HFFc6 (cell line): ENCODE results near the gene CYB561D1. TPM values are rescaled to one million over a fixed set of nuclear protein-coding genes. Genes with fewer than 3 reads are reported as not detected.

Experiments used
- DNase-seq: peaks from one replicate; pipeline ENCODE4 v3.0.0-alpha.2; 2018
- H3K27ac Mint-ChIP-seq: 2 replicates; pipeline ENCODE4 v1.8.0; 2020; ENCODE audit warnings: mild to moderate bottlenecking, mixed read lengths
- H3K27me3 Mint-ChIP-seq: 2 replicates; pipeline ENCODE4 v1.8.0; 2021; ENCODE audit warnings: mild to moderate bottlenecking, moderate library complexity, mixed read lengths; ENCODE audit not compliant: insufficient read depth
- H3K36me3 Mint-ChIP-seq: 2 replicates; pipeline ENCODE4 v1.8.0; 2021; ENCODE audit warnings: low read depth, mixed read lengths
- H3K4me1 Mint-ChIP-seq: 2 replicates; pipeline ENCODE4 v1.8.0; 2020; ENCODE audit warnings: low read depth, mixed read lengths
- H3K4me3 Mint-ChIP-seq: 2 replicates; pipeline ENCODE4 v1.8.0; 2020; ENCODE audit warnings: mild to moderate bottlenecking, moderate library complexity, mixed read lengths
- H3K9me3 Mint-ChIP-seq: 2 replicates; pipeline ENCODE4 v1.8.0; 2020; ENCODE audit warnings: mild to moderate bottlenecking, mixed read lengths
- total RNA-seq, 6 experiments: library from RNA; stranded (reverse); fragmentation: NEBNext Ultra II Directional; extraction: Animal tissue kit (Norgen Biotek cat#: 25700); gene quantifications; 2 replicates in 1 of 6; 3 replicates in 5 of 6; pipeline ENCODE4 v1.2.3, GENCODE V29; 2021
- TF ChIP-seq, protein P1 (sequence below): fragments of 200-600 bp; sonication (generic); IDR thresholded peaks from 2 replicates; pipeline ENCODE4 v1.5.0; 2021; ENCODE audit warnings: antibody characterized with exemption, mild to moderate bottlenecking

The CYB561D1 gene
- total RNA-seq, 6 experiments from 2014 or later, result 7.2 to 10.3 (median 8.1) TPM

DNA sequence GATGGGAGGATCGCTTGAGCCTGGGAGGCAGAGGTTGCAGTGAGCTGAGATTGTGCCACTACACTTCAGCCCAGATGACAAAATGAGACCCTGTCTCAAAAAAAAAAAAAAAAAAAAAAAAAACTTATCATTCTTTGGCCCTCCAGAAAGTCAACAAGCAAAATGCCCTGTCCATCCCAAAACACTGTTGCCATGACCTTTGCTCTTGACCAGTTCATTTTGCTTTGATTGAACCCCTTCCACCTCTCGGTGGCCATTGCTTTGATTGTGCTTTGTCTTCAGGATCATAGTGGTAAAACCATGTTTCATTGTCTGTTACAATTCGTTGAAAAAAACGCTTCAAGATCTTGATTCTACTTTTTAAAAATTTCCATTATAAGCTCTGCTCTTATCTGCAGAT is 36.1 kb upstream of the CYB561D1 start:
- no peak overlapping the region for H3K4me3 Mint-ChIP-seq
- no peak overlapping the region for H3K27ac Mint-ChIP-seq
- H3K27me3 Mint-ChIP-seq, result peaks cover 9% of the 10 kb centered on the region

DNA sequence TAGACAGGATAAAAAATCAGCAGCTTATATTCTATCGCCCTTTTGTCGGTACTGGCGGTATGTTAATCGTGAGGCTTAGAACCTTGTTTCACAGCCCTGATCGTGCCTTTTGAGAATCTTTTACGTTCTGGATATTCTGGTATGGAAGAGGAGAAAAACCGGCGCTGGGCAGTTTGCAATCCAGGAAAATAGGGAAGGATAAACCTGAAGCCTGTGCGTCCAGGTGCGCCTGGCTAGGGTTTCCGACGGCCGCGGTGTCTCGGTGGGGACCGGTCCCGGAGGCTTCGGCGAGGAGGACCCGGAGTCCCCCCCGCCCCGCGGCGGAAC is 27.8 kb upstream of the CYB561D1 start:
- Mint-ChIP-seq H3K27me3 (peaks cover 3% of the 10 kb centered on the region), H3K4me1 (peaks cover 29% of the 10 kb centered on the region), H3K36me3 (no peaks in the 10 kb centered on the region), H3K27ac (no peak overlapping the region; the same call in 1 of the 2 replicates), H3K4me3 (peak overlapping the region; percentile 85), H3K9me3 (no peaks in the 10 kb centered on the region)
- TF ChIP-seq, protein P1, sequence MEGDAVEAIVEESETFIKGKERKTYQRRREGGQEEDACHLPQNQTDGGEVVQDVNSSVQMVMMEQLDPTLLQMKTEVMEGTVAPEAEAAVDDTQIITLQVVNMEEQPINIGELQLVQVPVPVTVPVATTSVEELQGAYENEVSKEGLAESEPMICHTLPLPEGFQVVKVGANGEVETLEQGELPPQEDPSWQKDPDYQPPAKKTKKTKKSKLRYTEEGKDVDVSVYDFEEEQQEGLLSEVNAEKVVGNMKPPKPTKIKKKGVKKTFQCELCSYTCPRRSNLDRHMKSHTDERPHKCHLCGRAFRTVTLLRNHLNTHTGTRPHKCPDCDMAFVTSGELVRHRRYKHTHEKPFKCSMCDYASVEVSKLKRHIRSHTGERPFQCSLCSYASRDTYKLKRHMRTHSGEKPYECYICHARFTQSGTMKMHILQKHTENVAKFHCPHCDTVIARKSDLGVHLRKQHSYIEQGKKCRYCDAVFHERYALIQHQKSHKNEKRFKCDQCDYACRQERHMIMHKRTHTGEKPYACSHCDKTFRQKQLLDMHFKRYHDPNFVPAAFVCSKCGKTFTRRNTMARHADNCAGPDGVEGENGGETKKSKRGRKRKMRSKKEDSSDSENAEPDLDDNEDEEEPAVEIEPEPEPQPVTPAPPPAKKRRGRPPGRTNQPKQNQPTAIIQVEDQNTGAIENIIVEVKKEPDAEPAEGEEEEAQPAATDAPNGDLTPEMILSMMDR, result no peak
- DNase-seq, result no peak

More for the DNA sequence above, 36.1 kb upstream of the CYB561D1 start:
- peaks cover 8% of the 10 kb centered on the region; the same call in 1 of the 2 replicates for H3K4me1 Mint-ChIP-seq
- peaks cover 16% of the 10 kb centered on the region for H3K9me3 Mint-ChIP-seq
- TF ChIP-seq, protein P1, result no peak
- peaks cover 13% of the 10 kb centered on the region for H3K36me3 Mint-ChIP-seq
- DNase-seq, result no peak

DNA sequence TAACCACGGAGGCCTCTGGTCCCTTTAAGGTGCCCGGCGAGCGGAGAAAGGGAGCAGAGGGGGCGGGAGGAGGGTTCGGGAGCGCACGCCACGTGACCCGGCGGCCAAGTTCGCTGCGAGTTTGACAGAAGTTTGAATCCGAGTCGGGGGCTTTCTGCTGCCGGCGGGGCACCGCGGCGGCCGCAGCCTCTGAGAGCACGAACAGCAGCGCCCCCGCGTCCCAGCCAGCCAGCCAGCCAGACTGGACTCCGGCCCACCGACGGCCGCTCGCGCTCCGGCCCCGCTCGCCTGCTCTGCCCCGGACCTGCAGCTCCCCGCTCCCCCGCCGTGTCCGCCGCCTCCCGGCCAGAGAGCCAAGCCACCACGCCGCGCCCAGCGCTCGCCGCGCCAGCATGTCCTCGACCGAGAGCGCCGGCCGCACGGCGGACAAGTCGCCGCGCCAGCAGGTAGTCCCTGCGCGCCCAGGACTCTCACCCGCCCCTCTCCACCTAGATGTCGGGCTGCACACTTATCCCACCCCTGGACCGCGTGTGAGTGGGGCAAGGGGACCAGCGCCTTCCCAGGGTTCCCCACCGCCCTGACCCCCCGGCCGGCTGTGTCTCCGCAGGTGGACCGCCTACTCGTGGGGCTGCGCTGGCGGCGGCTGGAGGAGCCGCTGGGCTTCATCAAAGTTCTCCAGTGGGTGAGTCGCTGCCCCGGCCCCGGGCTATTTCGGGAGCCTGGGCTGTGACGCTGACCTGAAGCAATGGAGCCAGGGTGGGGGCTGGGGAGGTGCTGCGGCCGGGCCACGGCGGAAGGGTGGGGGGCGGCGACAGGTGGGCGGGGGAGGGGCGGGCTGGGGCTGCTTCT is 27.2 kb upstream of the CYB561D1 start, which contains the start of gene SYPL2:
SYPL2 (plus strand) TSS at position 95 of the 849 bp plus-strand sequence; CDS start at position 393, 298 bp downstream.
- H3K9me3 Mint-ChIP-seq, result no peaks in the 10 kb centered on the region
- DNase-seq, result peak; percentile 23
- peak within 1 kb of the TSS; percentile 85 for H3K4me3 Mint-ChIP-seq
- TF ChIP-seq, protein P1, result peak; percentile 45; the same call in 1 of the 2 replicates
- H3K27me3 Mint-ChIP-seq, result peaks cover 2% of the 10 kb centered on the region; the same call in 1 of the 2 replicates
- H3K27ac Mint-ChIP-seq, result no peak within 1 kb of the TSS; the same call in 1 of the 2 replicates
- no peaks in the 10 kb centered on the region for H3K36me3 Mint-ChIP-seq
- H3K4me1 Mint-ChIP-seq, result peaks cover 29% of the 10 kb centered on the region

DNA sequence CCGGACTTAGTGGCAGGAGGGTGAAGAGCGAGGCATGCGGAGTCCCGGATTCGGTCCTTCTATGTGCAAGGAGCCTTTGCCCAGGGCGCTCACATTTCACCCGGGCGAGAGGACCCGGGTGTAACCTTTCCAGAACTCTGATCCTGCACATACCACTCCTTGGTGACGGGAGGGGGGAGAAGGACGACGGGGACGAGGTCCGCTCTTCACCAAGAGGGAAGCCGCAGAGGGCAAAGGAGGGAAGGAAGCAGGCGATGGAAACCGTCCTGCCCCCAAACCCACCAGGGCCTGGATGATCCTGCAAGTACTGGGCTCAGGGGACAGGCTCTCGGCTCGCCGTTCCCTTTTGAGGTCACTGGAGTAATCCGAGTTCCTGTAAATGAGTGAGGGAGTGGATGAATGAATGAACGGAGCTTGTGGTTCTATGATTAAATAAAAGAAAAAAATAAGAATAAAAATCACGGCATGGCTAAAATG is 26.6 kb upstream of the CYB561D1 start:
- H3K9me3 Mint-ChIP-seq, result no peaks in the 10 kb centered on the region
- H3K27me3 Mint-ChIP-seq, result no peaks in the 10 kb centered on the region; the same call in 1 of the 2 replicates
- H3K4me1 Mint-ChIP-seq, result peaks cover 26% of the 10 kb centered on the region
- H3K27ac Mint-ChIP-seq, result no peak overlapping the region
- H3K4me3 Mint-ChIP-seq, result peak overlapping the region; percentile 85
- no peak for DNase-seq
- H3K36me3 Mint-ChIP-seq, result no peaks in the 10 kb centered on the region
- TF ChIP-seq, protein P1, result no peak

DNA sequence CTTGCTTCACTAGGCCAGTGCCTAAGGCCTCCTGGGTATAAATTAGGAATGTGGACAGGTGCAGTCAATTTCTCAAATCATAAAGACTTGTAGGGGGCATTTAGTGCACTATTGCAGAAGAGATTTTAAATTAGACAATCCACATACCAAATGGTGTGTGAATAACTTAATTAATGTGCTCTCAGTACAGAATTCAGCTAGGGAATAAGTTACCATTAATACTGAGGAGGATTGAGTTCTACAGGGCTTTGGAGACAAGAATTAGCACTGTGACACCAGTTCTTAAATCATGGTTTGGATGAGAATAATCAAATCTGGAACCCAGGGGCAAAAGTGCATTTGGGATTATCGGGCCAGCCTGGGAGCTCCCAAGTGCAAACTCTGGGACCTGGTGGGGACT is 25.8 kb upstream of the CYB561D1 start:
- Mint-ChIP-seq H3K4me1 (peaks cover 19% of the 10 kb centered on the region), H3K4me3 (peak overlapping the region; percentile 85; the same call in 1 of the 2 replicates), H3K27ac (no peak overlapping the region), H3K9me3 (no peaks in the 10 kb centered on the region), H3K27me3 (no peaks in the 10 kb centered on the region; the same call in 1 of the 2 replicates), H3K36me3 (no peaks in the 10 kb centered on the region)
- no peak for DNase-seq
- TF ChIP-seq, protein P1, result no peak
